Esophagus muscularis mucosa (tissue), 3 donors: ENCODE results near the gene TMPRSS4.

Experiments used
- CTCF ChIP-seq, 3 experiments: fragments of 200-600 bp in 2 of 3; fragments of 450-650 bp in 1 of 3; sonication (generic) in 2 of 3; IDR thresholded peaks; one replicate each; pipeline ENCODE4 v1.5.1; 2017 to 2019; ENCODE audit warnings: antibody characterized with exemption in 3 of 3, mild to moderate bottlenecking in 2 of 3, moderate library complexity in 1 of 3
- POLR2AphosphoS5 ChIP-seq, 2 donors: sonication (generic); formaldehyde crosslinking; IDR thresholded peaks; one replicate each; pipeline ENCODE4 v1.6.1; 2017; ENCODE audit warnings: antibody characterized with exemption in 2 of 2

DNA sequence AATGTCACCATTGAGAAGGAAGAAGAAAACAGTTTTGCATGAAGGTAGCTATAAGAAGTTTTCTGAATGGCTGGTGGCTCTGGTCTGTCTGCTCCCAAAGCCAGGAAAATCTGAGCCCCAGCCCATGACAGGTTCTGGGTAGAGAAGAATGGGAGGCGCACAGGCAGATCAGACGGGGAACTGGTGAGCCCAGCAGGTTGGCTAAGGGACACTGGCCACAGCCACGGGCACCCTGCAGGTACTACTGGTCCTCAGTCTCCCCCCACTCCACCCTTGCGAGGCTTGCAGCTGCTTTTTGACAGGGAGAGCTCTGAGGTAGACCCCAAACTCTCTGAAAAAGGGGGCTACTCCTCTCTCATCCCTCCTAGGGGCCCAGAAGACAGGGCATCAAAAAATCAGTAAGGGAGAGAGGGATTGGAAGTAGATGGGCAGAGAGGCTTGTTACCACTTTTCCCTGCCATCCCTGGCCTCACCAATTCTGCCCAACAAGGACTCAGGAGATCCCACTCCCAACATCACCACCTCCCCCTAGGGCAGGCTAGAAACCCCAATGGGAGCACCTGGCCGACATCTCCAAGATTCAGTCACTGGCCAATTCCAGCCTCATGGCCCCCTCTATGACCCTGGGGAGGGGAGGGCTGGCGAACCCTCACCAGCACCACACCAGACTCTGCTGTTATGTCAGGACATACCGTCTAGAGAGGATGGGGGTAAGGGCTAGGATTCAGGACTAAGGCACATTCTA lies 58.3 kb downstream of the TMPRSS4 start:
- no peak for TF ChIP-seq POLR2AphosphoS5 (IDR thresholded peaks at IDR 0.05)
- no peak for TF ChIP-seq CTCF (IDR thresholded peaks at IDR 0.05)
